IPS-18a (cell line): Measurements from ENCODE around the gene DEGS2.

Experiments
- H3K27ac ChIP-seq: one replicate; pipeline ENCODE4 v1.5.1; 2013; ENCODE audit warnings: low read length
- H3K27me3 ChIP-seq: one replicate; pipeline ENCODE4 v1.6.1; 2013; ENCODE audit warnings: mild to moderate bottlenecking, low read length; ENCODE audit not compliant: control insufficient read depth, insufficient read depth
- H3K36me3 ChIP-seq: one replicate; pipeline ENCODE4 v1.6.1; 2013; ENCODE audit warnings: low read depth, low read length; ENCODE audit not compliant: control insufficient read depth
- H3K4me1 ChIP-seq: one replicate; pipeline ENCODE4 v1.6.1; 2013; ENCODE audit warnings: low read depth, low read length; ENCODE audit not compliant: control insufficient read depth
- H3K4me3 ChIP-seq: one replicate; pipeline ENCODE4 v1.5.1; 2013; ENCODE audit warnings: low read length
- H3K9ac ChIP-seq: one replicate; pipeline ENCODE4 v1.6.1; 2013; ENCODE audit warnings: mild to moderate bottlenecking, low read length, moderate library complexity
- H3K9me3 ChIP-seq: one replicate; pipeline ENCODE4 v1.6.1; 2013; ENCODE audit warnings: low read depth, low read length; ENCODE audit not compliant: control insufficient read depth

DEGS2 gene

DNA sequence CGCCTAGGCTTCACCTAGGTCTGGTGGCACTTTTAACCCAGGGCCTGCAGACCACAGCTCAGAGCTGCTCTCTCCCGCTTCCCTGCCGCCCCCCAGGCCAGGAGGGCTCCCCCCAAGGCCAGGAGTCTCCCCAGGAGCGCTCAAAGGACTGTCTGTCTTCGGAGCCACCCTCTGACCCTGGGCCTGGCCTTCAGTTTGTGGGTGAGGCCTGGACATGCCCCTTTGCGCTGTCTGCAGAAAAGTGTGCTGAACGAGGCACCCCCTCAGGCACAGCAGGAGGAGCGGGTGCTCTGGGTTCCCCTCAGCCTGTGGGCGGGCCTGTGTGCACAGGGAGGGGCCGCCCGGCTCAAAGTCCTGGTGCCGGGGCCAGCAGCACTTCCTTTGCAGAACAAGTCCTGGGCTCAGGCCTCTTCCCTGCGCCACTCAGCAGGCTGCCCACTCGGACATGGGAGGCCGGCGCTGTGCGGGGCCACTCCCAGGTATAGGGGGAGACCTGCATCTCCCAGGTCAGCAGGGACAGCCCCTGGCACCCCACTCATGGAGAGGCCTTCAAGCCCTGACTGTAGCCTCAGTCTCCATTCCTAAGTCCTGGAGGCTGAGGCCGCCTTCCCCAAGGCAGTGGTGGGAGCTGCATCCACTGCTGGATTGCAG lies 14.3 kb downstream of the DEGS2 start:
- H3K4me1 ChIP-seq, result no peaks in the 10 kb centered on the region
- H3K27ac ChIP-seq, result no peak overlapping the region
- H3K36me3 ChIP-seq, result no peaks in the 10 kb centered on the region
- H3K9me3 ChIP-seq, result no peaks in the 10 kb centered on the region
- H3K9ac ChIP-seq, result no peak overlapping the region
- no peak overlapping the region for H3K4me3 ChIP-seq
- no peaks in the 10 kb centered on the region for H3K27me3 ChIP-seq

DNA sequence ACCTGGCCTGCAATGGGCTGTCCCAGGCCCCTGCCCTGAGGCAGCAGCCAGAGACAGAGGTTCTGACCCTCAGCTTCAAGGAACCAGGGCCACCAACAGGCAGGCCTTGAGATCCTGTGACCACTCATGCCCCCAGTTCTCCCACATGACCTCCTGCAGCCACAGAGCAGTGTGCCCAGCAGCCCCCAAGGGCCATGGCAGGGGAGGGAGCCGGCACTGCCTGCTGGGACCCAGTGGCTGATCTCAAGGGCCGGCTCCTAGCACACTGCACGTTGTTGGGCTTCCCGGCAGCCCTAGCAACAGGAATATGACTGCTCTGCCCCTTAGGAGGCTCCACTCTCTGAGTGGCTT lies 14.8 kb downstream of the DEGS2 start:
- Histone ChIP-seq H3K36me3 (no peaks in the 10 kb centered on the region), H3K4me1 (no peaks in the 10 kb centered on the region), H3K27ac (no peak overlapping the region), H3K27me3 (no peaks in the 10 kb centered on the region), H3K9me3 (no peaks in the 10 kb centered on the region), H3K4me3 (no peak overlapping the region), H3K9ac (no peak overlapping the region)

DNA sequence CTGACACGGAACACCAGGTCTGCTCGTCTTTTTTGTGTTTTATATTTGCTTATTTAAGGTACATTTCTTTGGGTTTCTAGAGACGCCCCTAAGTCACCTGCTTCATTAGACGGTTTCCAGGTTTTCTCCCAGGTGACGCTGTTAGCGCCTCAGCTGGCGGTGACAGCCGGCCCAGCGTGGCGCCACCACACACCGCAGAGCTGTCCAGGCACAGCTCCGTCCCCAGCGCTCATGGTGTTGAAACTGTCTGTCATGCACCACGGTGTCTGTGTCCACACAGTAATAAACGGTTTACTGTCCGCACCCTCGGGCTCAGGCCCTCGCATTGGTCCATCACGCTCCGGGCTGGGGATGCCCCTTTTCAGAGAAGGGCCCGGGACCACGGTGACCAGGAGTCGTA lies 15.5 kb downstream of the DEGS2 start:
- Histone ChIP-seq H3K36me3 (no peaks in the 10 kb centered on the region), H3K27me3 (no peaks in the 10 kb centered on the region), H3K4me1 (no peaks in the 10 kb centered on the region), H3K4me3 (no peak overlapping the region), H3K27ac (no peak overlapping the region), H3K9ac (no peak overlapping the region), H3K9me3 (no peaks in the 10 kb centered on the region)

DNA sequence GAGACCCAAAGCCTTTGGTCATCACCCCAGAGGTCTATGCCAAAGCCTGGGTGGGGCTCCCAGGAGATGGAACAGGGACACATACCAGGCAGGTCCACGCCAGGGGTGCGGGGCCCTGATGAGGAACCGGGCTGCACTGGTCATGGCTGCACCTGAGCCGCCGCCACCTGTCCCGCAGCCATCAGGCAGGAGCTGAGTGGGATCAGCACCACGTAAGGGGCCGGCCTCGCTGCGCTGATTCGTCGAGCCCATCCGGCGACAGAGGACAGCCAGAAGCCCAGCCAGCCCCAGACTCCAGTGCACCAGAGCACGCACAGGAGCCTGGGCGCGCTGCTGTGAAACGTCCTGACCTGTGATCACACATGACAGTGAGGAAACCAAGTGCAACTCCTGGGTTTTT lies 15.9 kb downstream of the DEGS2 start:
- Histone ChIP-seq H3K4me1 (no peaks in the 10 kb centered on the region), H3K27ac (no peak overlapping the region), H3K9ac (no peak overlapping the region), H3K4me3 (no peak overlapping the region), H3K9me3 (no peaks in the 10 kb centered on the region), H3K27me3 (no peaks in the 10 kb centered on the region), H3K36me3 (no peaks in the 10 kb centered on the region)

DNA sequence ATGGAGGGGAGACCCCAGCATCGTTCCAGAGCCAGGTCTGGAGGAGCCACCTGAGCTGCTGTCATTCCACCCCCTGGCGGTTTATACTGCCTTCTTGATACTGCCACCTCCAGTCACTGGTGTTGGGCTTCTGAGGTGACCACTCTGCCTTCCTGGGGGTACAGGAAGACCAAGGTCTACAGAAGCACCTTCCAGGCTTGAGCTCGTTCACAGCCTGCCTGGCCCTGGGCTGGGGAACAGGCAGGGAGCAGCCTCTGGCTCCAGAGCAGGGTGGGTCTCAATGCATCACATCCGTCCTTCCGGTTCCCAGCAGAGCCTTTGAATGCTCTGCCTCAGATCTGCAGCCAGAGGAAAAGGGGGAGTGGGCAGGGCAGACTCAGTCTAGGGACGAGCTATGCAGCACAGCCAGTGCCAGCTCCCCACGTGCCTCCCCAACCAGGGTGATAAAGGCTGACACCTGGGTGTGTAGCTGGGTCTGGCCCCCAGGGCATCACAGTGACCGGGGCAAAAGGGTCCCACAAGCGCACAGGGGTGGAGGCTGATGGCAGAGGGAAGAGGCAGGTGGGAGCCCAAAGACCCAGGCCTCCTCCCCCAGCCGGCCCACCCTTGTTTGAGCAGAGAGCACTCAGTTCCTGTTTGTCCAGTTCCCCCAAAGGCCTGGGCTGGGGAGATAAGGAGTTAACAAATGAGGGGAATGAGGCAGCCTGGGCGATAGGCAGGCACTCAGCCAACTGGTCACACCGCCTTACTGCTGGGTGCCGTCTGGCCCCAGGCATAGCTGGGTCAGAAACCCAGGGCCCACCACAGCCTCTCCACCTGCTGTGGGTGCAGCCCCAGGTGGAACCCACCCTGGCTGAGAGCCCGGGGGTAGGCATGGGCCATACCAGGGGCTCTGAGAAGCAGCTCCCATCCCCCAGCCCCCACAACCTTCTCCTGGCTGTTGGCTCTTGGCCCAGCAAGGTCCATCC lies 17.1 kb downstream of the DEGS2 start:
- Histone ChIP-seq H3K9me3 (no peaks in the 10 kb centered on the region), H3K36me3 (no peaks in the 10 kb centered on the region), H3K27ac (no peak overlapping the region), H3K27me3 (no peaks in the 10 kb centered on the region), H3K4me1 (no peaks in the 10 kb centered on the region), H3K9ac (no peak overlapping the region), H3K4me3 (no peak overlapping the region)

DNA sequence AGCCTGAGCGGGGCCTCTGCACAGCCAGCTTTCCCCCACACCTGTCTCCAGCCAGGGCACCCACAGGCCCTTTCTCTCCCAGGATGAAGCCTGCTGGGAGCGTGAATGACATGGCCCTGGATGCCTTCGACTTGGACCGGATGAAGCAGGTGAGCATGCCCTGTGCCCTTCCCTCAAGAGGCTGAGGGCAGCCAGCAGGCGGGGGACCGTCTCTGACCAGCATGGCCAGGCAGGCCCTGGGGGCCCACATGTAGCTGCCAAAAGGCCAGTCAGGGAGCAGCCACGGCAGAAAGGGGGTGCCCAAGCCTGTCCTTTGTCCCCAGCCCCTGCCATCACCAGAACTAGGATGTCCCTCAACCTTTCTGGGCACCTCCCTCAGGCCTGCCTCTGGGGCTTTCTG lies 18.3 kb downstream of the DEGS2 start:
- no peaks in the 10 kb centered on the region for H3K36me3 ChIP-seq

DNA sequence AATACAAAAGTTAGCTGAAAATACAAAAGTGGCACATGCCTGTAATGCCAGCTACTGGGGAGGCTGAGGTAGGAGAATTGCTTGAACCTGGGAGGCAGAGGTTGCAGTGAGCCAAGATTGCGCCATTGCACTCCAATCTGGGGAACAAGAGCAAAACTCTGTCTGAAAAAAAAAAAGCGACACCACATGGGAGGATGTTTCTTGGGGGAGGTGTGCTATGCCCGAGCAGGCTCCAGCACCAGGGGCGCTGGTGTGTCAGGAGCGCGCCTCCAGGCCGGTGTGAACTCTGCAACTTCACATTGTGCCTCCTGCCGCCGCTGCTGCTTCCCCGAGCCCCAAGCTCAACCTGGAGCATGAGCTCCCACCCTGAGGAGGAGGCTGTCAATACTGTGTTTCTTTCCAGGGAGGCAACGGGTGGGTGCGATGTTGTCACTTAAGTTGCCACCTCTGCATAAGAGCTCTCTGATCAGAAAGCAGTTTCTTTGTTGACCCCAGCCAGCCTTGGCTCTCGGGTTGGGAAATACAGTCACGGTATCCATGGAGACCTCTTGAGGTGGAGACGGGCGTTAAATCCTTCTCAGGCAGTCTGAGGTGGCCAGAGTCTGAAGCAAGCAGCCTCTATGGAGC lies 18.9 kb downstream of the DEGS2 start:
- Histone ChIP-seq H3K9me3 (no peaks in the 10 kb centered on the region), H3K36me3 (no peaks in the 10 kb centered on the region), H3K27ac (no peak overlapping the region), H3K27me3 (no peaks in the 10 kb centered on the region), H3K4me1 (no peaks in the 10 kb centered on the region), H3K4me3 (no peak overlapping the region), H3K9ac (peak overlapping the region; percentile 16)

More for the DNA sequence above, 18.3 kb downstream of the DEGS2 start:
- Histone ChIP-seq H3K27ac (no peak overlapping the region), H3K27me3 (no peaks in the 10 kb centered on the region), H3K9ac (no peak overlapping the region), H3K4me1 (no peaks in the 10 kb centered on the region), H3K4me3 (no peak overlapping the region), H3K9me3 (no peaks in the 10 kb centered on the region)

DNA sequence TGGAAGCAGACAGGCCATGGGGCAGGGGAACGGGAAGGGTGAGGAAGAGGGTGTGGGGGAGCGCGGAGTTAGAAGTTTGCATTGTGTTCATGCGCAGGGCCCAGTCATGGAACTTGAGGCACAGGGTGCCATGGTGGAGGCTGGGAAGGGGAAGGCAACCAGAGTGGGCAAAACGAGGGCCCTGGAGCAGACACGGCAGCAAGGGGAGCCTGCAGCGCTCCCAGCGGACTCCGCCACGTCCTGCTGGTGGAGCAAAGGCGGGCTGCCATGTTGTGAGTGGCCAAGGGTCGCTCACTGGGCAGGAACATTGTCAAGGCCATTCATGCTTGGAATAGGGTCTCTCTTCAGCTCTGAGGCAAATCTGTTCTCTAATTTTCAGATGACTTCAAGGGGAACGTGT lies 20.5 kb downstream of the DEGS2 start:
- no peak overlapping the region for H3K4me3 ChIP-seq
- H3K4me1 ChIP-seq, result no peaks in the 10 kb centered on the region
- no peak overlapping the region for H3K27ac ChIP-seq
- no peaks in the 10 kb centered on the region for H3K27me3 ChIP-seq
- no peak overlapping the region for H3K9ac ChIP-seq
- H3K36me3 ChIP-seq, result peaks cover 6% of the 10 kb centered on the region
- no peaks in the 10 kb centered on the region for H3K9me3 ChIP-seq

DNA sequence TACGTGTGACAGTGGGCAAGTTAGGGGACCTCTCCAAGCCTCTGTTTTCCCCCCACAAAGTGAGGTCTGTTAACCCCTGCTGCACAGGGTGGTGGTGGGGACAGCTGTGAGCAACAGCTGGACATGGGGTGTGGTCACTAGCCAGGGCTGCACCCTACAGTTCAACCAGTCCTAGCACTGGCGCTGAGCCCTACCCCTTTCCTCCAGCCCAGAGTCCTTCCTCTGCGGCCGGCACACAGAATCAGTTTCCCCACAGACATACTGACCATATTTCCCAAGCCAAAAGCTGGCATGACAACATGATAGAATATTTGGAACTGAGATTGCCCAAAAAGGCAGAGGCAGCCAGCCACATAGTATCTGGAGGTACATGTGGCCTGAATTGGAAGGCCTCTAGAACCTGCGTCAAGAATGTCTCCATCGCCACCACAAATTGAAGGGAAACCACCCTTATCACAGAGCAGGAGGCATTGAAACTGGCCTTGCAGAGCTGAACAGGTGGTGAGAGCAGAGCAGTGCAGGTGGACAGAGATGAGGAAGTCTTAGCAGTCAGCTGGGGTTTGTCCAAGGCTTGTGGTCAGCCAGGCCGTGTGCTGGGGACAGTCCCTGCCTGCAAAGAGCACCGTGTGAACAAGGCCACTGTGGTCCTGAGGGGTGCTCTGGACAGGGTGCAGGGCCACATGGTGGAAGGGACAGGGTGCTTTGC lies 21.2 kb downstream of the DEGS2 start:
- H3K36me3 ChIP-seq, result peaks cover 8% of the 10 kb centered on the region
- no peak overlapping the region for H3K27ac ChIP-seq
- no peaks in the 10 kb centered on the region for H3K27me3 ChIP-seq
- no peak overlapping the region for H3K9ac ChIP-seq
- H3K4me1 ChIP-seq, result no peaks in the 10 kb centered on the region
- H3K9me3 ChIP-seq, result no peaks in the 10 kb centered on the region
- H3K4me3 ChIP-seq, result no peak overlapping the region

DNA sequence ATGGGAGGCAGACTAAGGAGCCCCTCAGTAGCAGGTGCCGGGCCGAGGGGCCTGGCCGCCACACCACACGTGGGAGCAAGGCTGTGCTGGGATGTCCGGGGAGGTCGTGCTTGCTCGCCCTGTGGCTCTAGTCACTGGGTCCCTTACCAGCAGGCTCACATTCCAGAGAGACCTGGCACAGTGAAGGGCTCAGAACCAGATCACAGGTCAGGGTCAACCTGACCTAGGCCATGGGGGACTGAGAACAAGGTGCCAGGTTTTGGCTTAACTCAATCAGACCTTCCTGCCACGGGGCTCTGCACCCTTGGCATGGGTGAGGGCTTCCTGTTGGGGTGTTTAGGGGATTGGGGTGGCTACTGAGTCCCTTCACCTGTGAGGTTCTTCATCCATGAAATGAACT lies 22.3 kb downstream of the DEGS2 start:
- Histone ChIP-seq H3K9ac (no peak overlapping the region), H3K4me3 (no peak overlapping the region), H3K27me3 (no peaks in the 10 kb centered on the region), H3K27ac (no peak overlapping the region), H3K4me1 (no peaks in the 10 kb centered on the region), H3K36me3 (peaks cover 10% of the 10 kb centered on the region), H3K9me3 (no peaks in the 10 kb centered on the region)

DNA sequence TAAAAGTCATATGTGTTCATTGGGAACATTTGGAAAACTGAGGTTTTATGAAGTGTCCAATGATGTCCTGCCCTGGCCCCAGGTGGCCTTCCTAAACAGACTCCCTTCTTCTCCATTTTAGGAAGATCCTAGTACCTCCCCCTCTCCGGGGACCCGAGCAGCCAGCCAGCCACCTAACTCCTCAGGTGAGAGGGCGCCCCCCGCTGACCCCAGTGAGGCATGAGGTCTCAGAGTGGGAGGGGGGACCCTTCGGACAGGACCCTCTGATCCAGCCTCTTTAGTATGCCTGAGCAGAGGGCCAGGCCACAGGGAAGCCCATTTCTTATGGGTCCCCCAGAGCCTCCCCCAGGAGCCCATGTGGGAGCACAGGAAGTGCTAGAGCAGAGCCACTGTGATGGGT lies 23.7 kb downstream of the DEGS2 start:
- Histone ChIP-seq H3K9me3 (no peaks in the 10 kb centered on the region), H3K9ac (no peak overlapping the region), H3K36me3 (peaks cover 10% of the 10 kb centered on the region), H3K4me1 (peaks cover 4% of the 10 kb centered on the region), H3K27me3 (no peaks in the 10 kb centered on the region), H3K4me3 (no peak overlapping the region), H3K27ac (no peak overlapping the region)
